ENCODE measurements around the gene HPCAL1.
"Not testable (repeated sequence)": the region's sequence is repeated elsewhere in the genome, so short reads cannot be mapped to it uniquely, and the experiment has no call there.

HPCAL1 gene

DNA sequence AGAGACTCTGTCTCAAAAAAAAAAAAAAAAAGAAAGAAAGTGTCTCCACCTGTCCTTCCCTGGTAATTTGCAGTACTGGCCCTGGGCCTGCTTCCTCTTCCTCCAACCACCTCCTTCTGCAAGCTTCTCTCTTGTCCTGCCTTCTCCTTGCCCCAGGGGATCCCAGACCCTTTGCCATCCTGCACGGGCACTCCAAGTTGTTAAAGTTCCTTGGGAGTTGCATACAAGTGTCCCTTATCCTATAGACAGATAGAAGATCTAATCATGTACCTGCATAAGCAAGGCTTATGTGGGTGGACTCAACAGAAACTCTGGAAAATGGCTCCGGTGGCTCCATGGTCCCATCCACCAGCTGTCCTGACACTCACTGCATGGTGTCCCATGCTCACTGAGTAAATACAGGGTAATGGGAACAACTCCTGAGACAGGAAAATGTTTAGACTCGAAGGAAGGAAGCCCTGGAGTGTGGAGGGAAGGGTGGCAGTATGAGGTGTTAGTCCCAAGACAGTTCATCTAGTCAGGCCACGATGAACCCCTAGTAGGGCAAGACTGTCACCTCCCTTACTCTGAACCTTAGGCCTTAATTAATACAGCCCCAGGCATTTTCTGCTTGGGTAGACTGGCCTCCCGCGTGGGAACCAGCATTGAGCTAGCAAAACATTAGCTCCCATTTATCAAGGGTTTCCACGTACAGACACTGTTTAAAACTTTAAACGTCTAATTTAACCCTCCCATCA, 128.3 kb downstream of the HPCAL1 start:
- no peak for DNase-seq

DNA sequence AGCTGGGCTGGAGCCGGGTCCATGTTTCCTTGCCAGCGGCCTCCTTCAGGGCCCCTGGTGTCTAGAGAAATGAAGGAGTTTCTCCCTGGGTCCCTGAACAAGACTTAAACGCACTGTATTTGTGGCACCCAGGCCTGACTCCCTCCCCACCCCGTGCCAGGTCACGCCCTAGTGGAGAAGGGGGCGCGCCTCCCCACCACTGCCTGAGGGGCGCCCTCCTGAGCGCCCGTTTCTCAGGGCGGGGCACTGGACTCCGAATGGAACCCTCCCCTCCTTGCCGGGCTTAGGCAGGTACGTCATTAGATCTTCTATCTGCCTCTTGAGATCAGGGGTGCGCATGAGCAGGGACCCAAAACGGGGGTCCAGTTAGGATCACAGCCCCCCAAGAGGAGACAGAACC, 129.1 kb downstream of the HPCAL1 start:
- DNase-seq, result no peak

DNA sequence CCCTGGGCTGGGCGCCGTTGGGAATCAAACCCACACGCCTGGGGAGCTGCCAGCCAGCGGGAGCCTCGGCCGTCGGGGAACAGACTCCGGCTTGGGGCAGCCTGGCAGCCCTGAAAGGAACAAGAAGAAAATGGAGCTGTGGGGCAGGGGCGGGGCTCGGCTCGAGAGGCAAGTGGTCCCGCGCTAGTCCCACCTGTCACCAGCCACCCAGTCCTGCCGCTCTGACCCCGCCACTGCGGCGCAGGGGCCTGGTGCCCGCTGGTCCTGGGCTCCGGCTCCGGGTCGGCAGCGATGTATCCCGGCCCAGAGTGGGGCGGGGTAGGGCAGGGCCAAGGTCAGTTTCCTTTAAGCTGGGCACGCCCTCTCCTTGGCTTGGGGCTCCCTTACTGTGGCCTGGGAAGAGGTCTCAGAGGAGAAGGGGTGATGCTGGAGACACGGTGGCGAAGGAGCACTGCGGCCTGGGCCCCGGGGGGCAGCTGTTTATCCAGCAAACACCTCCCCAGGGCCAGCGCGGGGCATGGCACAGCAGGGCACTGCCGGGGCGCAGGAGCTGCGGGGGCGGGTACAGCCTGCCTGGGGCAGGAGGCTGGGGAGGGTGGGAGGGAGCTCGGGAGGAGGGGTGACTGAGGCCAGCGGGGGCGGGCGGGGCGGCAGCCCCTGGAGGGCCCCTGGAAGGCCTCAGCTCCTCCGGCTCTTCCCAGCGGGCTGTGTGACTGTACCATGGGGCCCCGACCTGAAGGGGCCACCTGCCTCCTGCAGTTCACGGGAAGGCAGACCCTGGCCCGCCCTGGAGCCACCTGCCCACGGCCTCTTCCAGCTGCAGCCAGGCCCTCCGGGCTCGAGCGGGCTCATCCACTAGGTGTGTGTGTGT, 129.8 kb downstream of the HPCAL1 start:
- no peak for DNase-seq

DNA sequence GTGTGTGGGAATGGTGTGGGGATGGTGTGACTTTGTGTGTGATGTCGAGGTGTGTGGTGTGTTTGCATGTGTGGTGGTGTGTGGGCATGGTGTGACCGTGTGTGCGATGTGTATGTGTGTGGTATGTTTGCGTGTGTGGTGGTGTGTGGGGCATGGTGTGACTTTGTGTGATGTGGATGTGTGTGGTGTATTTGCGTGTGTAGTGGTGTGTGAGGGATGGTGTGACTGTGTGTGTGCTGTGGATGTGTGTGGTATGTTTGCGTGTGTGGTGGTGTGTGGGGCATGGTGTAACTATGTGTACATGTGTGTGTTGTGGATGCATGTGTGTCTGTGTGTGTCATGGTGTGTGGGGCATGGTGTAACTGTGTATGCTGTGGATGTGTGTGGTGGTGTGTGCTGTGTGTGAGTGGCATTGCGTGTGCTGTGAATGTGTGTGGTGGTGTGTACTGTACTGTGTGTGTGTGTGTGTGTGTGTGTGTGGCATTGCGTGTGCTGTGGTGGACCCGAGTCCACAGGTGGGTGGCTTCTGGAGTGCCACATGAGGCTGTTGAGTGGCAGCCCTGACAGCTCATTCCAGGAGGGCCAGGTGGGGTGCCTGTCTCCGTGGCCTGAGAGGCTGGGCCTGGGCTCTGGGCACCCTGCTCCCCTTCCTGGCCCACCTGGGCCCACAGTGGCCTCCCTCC, 130.7 kb downstream of the HPCAL1 start:
- DNase-seq, result no peak

DNA sequence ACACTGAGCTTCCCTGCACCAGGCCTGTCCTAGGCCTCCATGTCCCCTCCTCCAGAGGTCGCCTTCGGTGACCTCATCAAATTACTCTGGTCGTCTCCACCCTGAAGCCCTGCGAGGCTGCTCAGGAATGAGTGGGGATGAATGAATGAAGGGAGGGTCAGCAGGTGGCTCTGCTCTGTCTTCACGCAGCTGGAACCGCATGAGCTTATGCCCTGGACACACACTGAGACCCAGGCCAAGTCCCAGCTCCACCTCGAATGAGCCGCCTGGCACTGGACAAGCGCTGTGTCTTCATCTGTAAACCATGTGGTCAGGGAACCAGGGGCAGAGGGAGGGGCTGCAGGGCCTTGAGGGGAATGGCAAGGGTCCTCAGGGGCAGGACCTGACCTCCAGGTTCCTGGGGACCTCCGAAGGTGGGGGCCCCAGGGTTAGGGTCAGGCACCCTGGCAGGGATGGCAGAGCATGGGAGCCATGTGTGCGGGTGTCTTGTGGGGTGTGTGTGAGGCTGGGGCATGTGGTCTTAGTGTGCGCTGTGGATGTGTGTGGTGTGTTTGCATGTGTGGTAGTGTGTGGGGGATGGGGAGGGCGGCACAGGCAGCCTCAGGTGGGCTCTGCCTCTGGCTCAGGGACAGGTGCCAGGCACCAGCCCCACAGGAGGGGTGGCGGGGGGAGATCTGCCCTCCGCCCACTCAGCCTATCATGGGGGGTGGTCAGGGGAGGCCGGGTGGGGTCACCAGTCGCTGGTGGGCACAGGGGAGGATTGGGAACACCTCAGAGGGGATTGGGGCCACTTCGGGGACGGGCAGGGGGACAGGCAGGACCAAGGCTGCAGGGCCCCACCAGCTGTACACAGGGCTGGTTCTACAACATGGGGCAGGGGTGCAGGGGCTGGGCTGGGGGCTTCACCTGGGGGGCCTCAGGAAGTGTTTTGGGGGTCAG, 131.5 kb downstream of the HPCAL1 start:
- no peak for DNase-seq

DNA sequence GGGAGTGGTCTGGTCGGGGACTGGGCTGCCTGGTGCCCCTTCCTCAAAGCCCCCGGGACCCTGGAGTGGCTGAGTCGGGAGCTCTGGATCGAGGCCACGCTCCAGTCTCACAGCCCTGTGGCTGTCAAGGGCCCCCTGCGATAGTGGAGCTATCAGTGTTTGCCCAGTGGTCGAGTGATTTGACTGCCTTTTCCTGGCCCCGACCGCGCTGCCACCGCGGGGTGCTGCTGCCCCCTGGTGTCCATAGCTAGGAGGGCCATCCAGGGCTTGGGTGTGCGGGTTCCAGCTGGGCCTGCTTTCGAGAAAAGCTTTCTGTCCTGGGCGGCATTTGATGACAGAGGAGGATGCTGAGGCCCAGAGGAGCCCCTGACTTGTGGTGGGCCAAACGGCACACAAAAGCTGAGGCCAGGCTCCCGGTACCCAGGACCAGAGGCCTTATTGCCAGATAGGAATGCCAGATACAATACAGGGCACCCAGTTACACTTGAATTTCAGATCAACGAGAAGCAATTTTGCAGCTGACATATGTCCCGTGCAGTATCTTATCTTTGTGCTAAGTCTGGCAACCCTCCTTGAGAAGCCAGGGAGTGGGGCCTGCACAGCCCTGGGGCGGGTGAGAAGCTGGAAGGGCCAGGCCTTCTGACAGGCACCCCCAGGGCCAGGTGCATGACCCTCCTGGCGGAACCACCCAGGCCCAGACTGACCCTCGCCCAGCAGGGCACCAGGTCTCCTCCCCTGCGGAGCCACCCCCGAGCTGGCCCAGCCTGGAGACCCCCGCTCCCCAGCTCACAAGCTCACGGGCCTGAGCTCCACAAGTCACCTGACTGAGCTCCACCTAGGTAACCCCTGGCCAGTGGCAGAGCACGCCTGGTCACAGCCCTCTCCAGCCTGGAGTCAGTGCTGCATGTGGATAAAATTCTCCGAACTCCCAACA, 132.4 kb downstream of the HPCAL1 start:
- DNase-seq, result peak; percentile 69

DNA sequence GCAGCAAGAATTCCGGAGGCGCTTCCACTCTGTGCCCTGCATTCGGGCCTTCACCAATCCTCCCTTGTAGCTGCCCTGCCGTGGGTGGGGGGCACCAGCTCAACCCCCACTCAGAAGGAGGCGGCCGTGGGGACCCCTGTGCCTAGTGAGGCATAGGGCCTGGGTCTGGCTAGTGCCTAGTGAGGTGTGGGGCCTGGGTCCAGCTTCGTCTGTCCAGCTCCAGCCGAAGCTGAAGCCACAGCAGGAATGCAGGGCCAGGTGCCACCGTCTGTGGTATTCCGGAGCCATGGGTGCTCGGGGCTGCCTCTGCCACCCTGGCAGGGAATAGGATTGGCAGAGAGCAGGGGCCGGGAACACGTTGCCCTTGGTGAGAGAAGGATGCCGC, 133.1 kb downstream of the HPCAL1 start:
- no peak for DNase-seq

DNA sequence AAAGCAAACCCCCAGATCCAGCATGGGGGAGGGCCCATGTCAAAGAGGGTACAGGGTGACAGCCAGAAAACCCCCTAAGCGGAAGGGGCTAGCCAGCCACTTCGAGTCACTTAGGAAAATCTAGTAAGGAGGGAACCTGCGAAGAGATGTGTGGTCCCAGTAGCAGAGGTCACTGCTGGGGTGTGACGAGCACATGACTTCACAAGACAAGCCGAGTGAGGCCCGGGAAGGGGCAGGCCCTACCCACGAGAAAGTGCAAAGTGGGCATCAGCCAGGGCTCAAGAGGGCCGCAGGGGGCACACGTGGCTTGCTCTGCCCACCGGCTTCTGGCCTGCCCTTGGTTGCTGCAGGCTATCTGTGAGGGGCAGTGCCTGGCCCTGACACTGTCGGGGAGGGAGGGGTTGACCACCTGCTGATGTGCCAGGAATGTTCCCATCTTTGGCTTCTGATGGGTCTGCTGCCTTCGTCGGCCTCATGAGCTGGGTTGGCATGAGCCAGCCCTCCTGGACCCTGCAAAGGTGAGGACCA, 133.9 kb downstream of the HPCAL1 start:
- no peak for DNase-seq

DNA sequence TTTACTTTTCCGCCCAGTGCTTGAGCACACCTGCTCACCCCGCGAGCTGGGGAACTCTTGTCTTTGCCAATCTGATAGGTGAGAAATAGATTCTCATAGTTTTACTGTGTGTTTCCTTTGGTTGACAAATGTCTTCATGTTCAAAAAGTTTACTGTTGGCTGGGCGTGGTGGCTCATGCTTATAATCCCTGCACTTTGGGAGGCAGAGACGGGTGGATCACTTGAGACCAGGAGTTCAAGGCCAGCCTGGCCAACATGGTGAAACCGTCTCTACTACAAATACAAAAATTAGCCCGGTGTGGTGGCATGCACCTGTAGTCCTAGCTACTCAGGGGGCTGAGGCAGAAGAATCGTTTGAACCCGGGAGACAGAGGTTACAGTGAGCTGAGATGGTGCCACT, 135.1 kb downstream of the HPCAL1 start:
- DNase-seq, result no peak

DNA sequence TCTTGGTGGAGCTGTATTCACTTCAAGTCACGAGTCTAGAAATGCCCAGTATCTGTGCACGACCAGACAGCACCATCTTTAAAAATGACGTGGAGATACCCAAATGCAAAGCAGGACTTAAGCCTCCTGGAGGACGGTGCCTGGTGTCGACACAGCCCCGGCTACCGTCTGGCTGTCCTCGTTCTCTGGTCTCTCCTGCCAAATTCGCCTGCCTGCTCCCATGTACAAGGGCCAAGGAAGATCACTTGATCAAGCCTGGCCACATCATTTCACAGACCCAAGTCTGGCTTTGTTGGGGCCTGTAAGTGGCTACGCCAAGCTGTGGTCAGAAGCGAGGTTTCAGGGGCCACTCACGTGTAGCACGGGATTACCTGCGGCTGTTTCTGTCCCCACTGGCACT, 136.0 kb downstream of the HPCAL1 start:
- DNase-seq, result no peak

DNA sequence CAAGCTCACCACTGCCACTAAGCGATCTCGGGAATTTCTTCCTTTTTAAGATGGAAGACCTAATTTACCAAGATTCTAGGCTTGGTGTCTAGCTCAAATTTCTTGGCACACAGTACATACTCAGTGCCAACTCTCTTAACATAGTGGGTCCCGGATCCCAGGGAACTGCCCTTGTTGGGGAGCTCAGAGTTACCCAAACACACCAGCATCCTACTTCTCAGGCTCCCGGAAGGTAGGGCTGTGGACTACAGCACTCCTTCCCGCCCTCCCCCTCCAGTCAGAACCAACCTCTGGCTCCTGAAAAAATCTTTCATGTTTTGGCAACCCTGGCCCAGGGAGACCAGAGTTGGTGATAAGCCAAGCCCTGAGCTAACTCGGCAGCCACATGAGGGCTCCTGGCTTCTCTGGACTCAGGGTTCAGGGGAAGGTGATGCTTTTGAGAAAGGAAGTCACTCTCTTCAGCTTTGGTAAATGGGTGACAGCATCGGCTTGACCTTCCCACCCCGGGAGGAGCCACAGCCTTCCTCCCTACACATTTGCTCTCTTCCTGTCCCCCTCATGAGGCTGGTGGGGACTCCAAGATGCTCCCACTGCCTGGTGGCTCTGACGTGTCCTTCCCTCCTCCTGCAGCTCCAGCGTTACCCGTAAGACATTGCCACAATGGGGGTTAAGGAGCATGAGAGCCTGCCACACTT, 136.6 kb downstream of the HPCAL1 start:
- no peak for DNase-seq

DNA sequence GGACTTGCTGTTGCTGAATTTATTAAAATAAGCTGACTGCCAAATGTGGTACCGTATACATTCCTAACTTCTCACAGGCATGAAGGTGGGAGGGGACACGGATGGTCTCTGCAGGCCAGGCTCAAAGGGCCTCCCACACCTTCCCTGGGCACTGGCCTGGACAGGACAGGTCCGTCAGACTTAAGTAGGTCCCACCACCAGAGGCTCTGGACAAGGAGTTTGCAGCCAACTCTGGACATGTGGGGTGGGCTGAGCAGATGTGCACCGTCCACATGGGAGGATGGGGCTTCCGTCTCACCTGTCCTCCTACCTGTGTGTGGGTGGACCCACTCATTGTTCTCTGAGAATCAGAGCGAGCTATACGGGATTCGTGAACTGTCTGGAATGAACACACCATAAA, 137.3 kb downstream of the HPCAL1 start:
- DNase-seq, result no peak

DNA sequence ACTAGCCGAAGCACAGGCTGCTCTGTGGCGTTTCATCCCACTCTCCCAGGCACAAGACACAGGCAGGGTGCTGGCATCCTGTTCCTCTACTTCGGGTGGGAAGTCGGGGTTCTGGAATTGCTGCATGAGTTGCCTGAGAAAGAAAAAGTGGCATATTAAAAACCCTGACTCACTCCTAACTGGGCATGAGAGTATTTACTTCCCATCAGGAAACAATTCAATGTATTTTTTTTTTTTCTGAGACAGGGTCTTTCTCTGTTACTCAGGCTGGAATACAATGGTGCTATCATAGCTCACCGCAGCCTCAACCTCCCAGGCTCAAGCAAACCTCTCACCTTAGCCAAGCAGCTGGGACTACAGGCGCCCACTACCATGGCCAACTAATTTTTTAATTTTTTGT, 138.0 kb downstream of the HPCAL1 start:
- no peak for DNase-seq

DNA sequence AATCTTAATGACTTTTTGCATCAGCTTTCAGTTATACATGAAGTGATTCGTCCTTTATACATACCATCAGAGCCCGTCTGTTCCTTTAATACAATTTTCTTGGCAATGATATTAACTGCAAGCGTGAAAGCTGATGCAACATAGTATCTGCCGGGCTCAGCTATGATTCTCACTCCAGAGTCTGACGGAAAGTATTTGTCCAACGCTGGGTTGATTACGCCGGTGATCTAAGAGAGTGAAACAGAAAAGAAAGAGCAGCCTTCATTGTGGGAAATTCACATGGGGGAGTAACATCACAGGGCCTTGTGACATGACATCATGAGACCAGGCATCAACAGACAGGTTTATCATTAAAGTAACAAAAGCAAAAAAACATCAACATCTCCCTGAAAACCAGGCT, 139.2 kb downstream of the HPCAL1 start:
- DNase-seq, result no peak

DNA sequence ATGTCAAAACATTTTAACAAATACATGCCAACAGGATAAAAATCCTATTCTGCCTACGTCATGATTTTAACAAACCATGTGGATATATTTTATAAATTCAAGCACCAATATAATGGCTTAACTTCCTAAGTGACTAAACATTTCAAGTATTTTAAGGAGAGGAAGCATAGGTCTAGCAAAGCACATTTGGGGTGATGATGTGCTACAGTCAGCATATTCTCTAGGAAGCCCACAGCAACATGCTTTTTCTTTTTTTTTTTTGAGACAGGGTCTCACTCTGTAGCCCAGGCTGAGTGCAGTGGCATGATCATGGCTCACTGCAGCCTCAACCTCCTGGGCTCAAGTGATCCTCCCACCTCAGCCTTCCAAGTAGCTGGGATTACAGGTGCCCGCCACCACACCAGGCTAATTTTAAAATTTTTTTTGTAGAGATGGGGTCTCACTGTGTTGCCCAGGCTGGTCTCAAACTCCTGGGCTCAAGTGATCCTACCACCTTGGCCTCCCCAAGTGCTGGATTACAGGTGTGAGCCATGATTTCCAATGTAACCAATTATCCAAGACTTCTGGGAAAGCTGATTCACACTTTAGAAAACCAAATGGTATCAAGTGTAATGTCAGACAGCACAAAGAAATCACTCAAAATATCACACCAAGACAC, 139.9 kb downstream of the HPCAL1 start:
- not testable (repeated sequence) for DNase-seq

DNA sequence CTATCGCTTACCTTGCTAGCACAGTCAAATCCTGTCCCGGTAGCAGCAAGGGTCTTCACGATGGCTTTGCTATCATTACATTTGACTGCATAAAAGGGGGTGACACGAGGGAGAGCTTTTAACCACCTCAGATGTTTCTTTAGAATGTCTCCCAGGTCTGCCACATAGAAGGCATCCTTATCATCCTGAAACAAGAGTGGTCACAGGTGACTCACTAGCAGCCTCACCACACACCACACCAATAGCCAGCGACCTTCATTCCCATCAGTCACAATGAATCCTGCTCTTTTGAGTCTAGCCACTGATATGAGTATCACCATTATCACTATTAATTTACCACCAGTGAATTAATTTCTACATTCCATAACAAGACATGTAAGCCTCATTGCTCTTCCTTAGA, 141.8 kb downstream of the HPCAL1 start:
- no peak for DNase-seq

DNA sequence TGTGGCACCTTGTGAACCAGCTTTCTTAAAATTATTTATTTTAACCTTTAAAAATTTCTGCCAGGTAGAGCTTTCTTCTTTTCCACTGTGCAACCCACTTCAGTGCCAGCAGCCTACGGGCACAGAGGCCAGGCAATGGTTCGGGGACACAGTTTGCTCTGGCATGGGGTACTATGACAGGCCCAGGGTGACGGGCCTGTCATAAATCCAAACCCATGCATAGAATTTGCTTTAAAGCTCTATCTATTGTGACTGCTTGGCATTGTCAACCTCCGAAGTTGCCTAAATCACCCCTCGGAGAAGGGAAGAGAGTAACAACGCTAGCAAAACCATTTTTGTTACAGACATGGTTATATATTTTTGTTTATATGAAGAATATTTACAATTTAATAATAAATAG, 143.9 kb downstream of the HPCAL1 start:
- DNase-seq, result no peak

DNA sequence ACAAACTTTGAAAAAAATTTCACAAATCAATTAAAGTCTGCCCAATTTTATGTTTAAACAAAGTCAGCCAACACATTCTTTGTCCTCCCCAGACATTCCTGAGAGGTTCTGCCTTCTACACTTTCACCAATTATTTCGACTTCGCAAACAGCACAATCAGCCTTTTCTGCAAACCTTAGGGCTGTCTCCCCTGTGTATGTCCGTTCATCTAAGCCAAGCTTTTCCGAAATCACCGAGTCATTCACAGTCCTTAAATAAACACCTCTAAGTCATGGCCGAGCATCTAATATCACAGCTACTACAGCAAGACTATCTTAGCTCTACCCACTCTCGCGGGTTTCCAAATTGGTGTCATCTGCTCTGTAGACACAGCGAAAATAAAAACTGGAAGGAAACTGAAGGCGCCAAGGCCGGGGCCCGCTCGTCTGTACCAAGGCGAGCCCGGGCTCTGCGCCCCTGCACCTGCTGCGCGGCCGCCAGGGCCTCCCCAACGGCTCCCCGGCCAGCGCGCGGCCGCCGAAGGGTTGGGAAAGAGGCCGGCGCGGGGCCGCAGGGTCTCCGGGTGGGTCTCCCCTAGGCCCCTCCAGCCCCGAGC, 144.7 kb downstream of the HPCAL1 start:
- DNase-seq, result peak; percentile 72

DNA sequence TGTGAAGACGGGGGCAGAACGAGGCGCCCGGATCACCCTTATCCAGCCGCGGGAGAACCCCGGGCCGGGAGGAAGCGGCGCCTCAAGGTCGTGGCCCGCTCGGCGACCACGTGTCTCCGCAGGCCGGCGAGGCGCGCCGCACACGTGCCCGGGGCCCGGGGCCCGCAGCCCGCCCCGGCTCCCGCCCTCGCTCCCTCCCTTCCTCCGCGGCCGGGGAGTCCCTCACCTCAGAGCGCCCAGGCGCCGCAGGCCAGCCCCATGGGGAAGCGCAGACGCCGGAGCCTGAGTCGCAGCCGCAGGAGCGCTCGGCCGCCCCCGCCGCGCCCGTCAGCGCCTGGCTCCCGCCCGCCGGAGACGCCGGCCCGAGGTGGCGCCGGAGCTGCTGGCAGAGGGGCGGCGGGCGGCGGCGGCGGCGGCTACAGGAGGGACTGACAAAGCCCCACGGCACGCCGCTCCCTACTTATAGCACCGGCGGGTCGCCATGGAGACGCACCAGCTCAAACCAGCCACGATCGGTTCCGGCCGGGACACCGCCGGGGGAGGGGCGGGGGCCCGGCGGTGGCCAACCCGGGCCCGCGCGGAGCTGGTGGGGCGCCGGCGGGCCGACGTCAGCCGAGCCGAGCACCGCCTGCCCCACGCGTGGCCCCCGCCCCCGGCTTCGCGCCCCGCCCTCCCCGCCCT, 145.3 kb downstream of the HPCAL1 start, which contains the start of gene ODC1:
Gene ODC1, minus strand, starts transcription at position 433 of the 681 bp plus-strand sequence. CDS start 3,295 bp downstream, outside the sequence.
- peak; percentile 89 for DNase-seq

Data from kidney glomerular epithelial cell (primary cell).